ENCODE data around the gene FAM209A.

DNA sequence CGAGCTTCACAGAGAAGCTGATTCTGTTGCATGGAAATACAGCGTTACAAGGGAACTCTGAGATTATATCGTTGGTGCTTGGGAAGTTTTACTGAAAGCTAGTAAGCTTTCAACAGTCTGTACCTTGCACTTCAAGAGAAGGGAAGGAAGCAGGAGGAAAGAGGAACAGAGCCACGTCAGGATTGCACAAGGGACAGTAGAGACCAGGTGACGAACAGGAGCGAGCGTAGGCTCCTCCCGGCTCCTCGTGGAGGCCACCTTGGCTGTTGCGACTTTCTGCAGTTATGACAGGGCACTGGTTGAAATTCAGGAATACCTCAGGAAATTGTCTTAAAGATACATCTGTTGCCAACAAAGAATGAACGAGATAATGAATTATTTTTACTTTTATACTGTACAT is 37.3 kb upstream of the FAM209A start:
- TF ChIP-seq, protein P1, sequence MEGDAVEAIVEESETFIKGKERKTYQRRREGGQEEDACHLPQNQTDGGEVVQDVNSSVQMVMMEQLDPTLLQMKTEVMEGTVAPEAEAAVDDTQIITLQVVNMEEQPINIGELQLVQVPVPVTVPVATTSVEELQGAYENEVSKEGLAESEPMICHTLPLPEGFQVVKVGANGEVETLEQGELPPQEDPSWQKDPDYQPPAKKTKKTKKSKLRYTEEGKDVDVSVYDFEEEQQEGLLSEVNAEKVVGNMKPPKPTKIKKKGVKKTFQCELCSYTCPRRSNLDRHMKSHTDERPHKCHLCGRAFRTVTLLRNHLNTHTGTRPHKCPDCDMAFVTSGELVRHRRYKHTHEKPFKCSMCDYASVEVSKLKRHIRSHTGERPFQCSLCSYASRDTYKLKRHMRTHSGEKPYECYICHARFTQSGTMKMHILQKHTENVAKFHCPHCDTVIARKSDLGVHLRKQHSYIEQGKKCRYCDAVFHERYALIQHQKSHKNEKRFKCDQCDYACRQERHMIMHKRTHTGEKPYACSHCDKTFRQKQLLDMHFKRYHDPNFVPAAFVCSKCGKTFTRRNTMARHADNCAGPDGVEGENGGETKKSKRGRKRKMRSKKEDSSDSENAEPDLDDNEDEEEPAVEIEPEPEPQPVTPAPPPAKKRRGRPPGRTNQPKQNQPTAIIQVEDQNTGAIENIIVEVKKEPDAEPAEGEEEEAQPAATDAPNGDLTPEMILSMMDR (IDR thresholded peaks at IDR 0.05), result no peak
- TF ChIP-seq POLR2A (IDR thresholded peaks at IDR 0.05), result no peak
